NK-92 (cell line): ENCODE measurements around the gene RAD51B.

Source experiments
- DNase-seq: peaks from one replicate; lab custom pipeline; 2025; ENCODE audit not compliant: unreplicated experiment; lab: John Stamatoyannopoulos, UW

Gene RAD51B

GRCh38 chr14:68726093-68726695, 906.6 kb downstream of the RAD51B start:
- no peak for DNase-seq

- no peak for DNase-seq
Measured at GRCh38 chr14:68727315-68728047, 907.9 kb downstream of the RAD51B start.

- DNase-seq, result no peak
Measured at GRCh38 chr14:68728342-68729106, 908.9 kb downstream of the RAD51B start.

- DNase-seq, result no peak
Measured at GRCh38 chr14:68729556-68729955, 910.0 kb downstream of the RAD51B start.

GRCh38 chr14:68730348-68730747, 910.8 kb downstream of the RAD51B start:
- no peak for DNase-seq

- DNase-seq, result no peak
Measured at GRCh38 chr14:68730811-68731425, 911.3 kb downstream of the RAD51B start.

GRCh38 chr14:68733086-68733914, 913.7 kb downstream of the RAD51B start:
- DNase-seq, result no peak

- DNase-seq, result peak; percentile 8
Measured at GRCh38 chr14:68734231-68734732, 914.7 kb downstream of the RAD51B start.

- DNase-seq, result no peak
Measured at GRCh38 chr14:68735856-68736255, 916.3 kb downstream of the RAD51B start.

- DNase-seq, result no peak
Measured at GRCh38 chr14:68736471-68736871, 916.9 kb downstream of the RAD51B start.

GRCh38 chr14:68737086-68737485, 917.5 kb downstream of the RAD51B start:
- no peak for DNase-seq

- DNase-seq, result no peak
Measured at GRCh38 chr14:68738559-68738958, 919.0 kb downstream of the RAD51B start.

- DNase-seq, result no peak
Measured at GRCh38 chr14:68739701-68740100, 920.1 kb downstream of the RAD51B start.

GRCh38 chr14:68740788-68741476, 921.4 kb downstream of the RAD51B start:
- DNase-seq, result no peak

GRCh38 chr14:68741477-68741791, 921.9 kb downstream of the RAD51B start:
- DNase-seq, result no peak

GRCh38 chr14:68741839-68742470, 922.4 kb downstream of the RAD51B start:
- DNase-seq, result no peak

GRCh38 chr14:68744613-68745012, 925.0 kb downstream of the RAD51B start:
- DNase-seq, result no peak

- DNase-seq, result no peak
Measured at GRCh38 chr14:68747393-68747792, 927.8 kb downstream of the RAD51B start.

- no peak for DNase-seq
Measured at GRCh38 chr14:68748260-68748659, 928.7 kb downstream of the RAD51B start.

GRCh38 chr14:68748691-68749090, 929.1 kb downstream of the RAD51B start:
- DNase-seq, result no peak
